ENCODE results near the gene KCNJ15. TPM values are rescaled to one million over a fixed set of nuclear protein-coding genes. Genes with fewer than 3 reads are reported as not detected.
A peak's percentile ranks its signal among the peaks of the same experiment; 100 is the strongest.

KCNJ15 gene
- total RNA-seq, 6 experiments from 2014 or later, result 0.43 to 3.5 (median 1.1) TPM

DNA sequence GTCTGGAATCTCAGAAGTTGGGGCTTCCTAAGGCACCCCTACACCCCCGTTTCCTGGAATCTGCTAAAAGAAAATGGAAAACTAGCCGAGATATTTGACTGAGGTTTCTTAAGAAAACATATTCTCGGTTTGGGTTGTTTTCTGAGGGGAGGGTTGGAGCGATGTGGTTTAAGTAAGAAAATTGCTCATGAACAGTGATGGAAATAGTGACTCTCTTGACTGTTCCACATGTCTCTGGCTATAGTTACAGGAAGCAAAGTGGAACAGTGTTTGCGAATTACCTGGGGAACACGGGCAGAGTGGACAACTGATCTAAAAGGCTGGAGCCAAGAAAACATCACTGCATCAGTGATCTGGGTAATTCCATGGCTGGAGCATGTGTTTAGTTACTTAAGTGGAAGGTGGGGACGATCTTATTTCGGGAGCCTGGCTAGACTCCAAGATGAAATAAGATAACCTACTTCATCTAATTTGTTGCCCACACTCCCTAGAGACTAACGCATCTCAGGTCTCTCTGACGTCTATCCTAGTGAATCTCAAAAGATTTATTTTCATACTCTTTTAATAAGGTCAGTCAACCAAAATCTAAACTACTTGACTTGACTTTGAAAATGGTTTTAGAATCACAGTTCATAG lies 92.4 kb downstream of the KCNJ15 start:
- DNase-seq (peak in 1 of 3 donors; percentile 9), ATAC-seq (no peak)
- WGBS (ENCODE audit: insufficient coverage, low coverage, low lambda C conversion rate, missing lambda C conversion rate), result 73% methylated on average over 10 of the region's 10 CpGs
- H3K9me3 ChIP-seq, result no peaks in the 10 kb centered on the region
- H3K4me3 ChIP-seq, result no peak overlapping the region
- H3K36me3 ChIP-seq, result no peaks in the 10 kb centered on the region
- intact Hi-C loops (cut with DNase I), result no loop called here
- H3K27me3 ChIP-seq, result no peaks in the 10 kb centered on the region
- TF ChIP-seq POLR2A (IDR thresholded peaks at IDR 0.05) (no peak), CTCF (IDR thresholded peaks at IDR 0.05) (no peak)
- no peaks in the 10 kb centered on the region for H3K4me1 ChIP-seq
- no peak overlapping the region for H3K27ac ChIP-seq

GRCh38 chr21:38349977-38350376 lies 93.2 kb downstream of the KCNJ15 start:
- Histone ChIP-seq H3K4me1 (no peaks in the 10 kb centered on the region), H3K27me3 (no peaks in the 10 kb centered on the region), H3K9me3 (no peaks in the 10 kb centered on the region), H3K4me3 (no peak overlapping the region), H3K36me3 (no peaks in the 10 kb centered on the region), H3K27ac (no peak overlapping the region)
- 92% methylated on average over 2 of the region's 2 CpGs for WGBS (ENCODE audit: insufficient coverage, low coverage, low lambda C conversion rate, missing lambda C conversion rate)
- no peak for DNase-seq
- TF ChIP-seq POLR2A (IDR thresholded peaks at IDR 0.05), result no peak
- intact Hi-C loops (cut with DNase I), result loop anchor here (5.0 kb wide), 2 partner anchors 128 to 133 kb away; no protein-coding TSS in a partner anchor
- ATAC-seq, result no peak

- ATAC-seq (peak in 1 of 4 donors; percentile 11), DNase-seq (no peak)
- Histone ChIP-seq H3K36me3 (no peaks in the 10 kb centered on the region), H3K27me3 (no peaks in the 10 kb centered on the region), H3K4me3 (no peak overlapping the region), H3K4me1 (no peaks in the 10 kb centered on the region), H3K27ac (no peak overlapping the region), H3K9me3 (no peaks in the 10 kb centered on the region)
- WGBS (ENCODE audit: insufficient coverage, low coverage, low lambda C conversion rate, missing lambda C conversion rate), result no CpG with 5 or more reads among the region's 3 CpGs
- TF ChIP-seq POLR2A (IDR thresholded peaks at IDR 0.05) (no peak), CTCF (IDR thresholded peaks at IDR 0.05) (no peak)
- intact Hi-C loops (cut with DNase I), result loop anchor here (5.0 kb wide), 2 partner anchors 128 to 133 kb away; no protein-coding TSS in a partner anchor
These were observed 93.9 kb downstream of the KCNJ15 start for GRCh38 chr21:38350684-38351083.

DNA sequence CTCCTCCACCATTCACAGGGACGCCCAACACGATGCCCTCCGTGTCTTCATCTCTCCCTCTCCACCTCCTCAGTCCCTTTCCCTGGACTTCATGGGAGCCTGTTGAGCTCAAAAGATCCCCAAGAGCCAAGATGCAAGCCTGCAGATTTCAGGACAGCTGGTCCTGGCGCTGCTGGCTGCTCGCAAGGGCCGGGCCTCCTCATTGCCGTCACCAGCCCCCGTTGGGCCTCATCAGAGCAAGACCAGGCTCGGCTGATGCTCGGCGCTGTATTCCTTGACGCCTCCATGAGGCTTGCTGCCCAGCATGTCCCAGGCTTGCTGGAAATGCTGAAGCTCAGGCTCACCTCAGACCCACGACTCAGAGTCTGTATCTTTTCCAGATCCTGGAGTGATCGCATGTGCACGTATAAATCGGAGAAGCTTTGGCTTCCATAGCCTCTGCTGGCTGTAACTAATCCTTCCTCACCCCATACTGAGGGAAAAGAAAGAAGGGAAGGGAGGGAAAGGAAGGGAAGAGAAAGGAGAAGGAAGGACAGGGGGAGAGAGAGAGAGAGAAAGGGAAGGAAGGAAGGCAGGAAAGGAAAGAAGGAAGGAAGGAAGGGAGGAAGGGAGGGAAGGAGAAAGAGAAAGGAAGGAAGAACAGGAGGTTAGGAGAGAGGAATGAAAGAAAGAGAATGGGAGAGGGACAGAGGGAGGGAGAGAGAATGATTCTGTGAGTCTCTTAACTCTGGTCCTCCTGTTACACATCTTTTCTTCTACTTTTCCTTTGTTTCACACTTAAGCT lies 94.6 kb downstream of the KCNJ15 start:
- DNase-seq (no peak), ATAC-seq (no peak)

More for the DNA sequence above, 94.6 kb downstream of the KCNJ15 start:
- no peaks in the 10 kb centered on the region for H3K36me3 ChIP-seq
- no peak overlapping the region for H3K4me3 ChIP-seq
- WGBS (ENCODE audit: insufficient coverage, low coverage, low lambda C conversion rate, missing lambda C conversion rate), result 84% methylated on average over 9 of the region's 16 CpGs
- H3K27ac ChIP-seq, result no peak overlapping the region
- intact Hi-C loops (cut with DNase I), result loop anchor here (5.0 kb wide), 2 partner anchors 129 to 134 kb away; no protein-coding TSS in a partner anchor
- H3K27me3 ChIP-seq, result no peaks in the 10 kb centered on the region
- no peaks in the 10 kb centered on the region for H3K9me3 ChIP-seq
- H3K4me1 ChIP-seq, result no peaks in the 10 kb centered on the region
- no peak for TF ChIP-seq CTCF (IDR thresholded peaks at IDR 0.05)
- TF ChIP-seq POLR2A (IDR thresholded peaks at IDR 0.05), result no peak
